Transverse colon (tissue), 3 donors: ENCODE measurements around the gene CFAP53.

Experiments
- POLR2A ChIP-seq: fragments of 450-650 bp; IDR thresholded peaks from one replicate; pipeline ENCODE4 v1.6.1; 2016; ENCODE audit warnings: antibody characterized with exemption, mild to moderate bottlenecking, moderate library complexity
- TF ChIP-seq, protein P1 (sequence below), 5 experiments: fragments of 200-600 bp in 3 of 5; fragments of 450-650 bp in 2 of 5; sonication (generic) in 3 of 5; IDR thresholded peaks; 1 replicate in 2 of 5; 2 replicates in 3 of 5; pipeline ENCODE4 v1.5.1; 2016 to 2017; ENCODE audit warnings: antibody characterized with exemption in 5 of 5, inconsistent platforms in 3 of 5, mild to moderate bottlenecking in 2 of 5, moderate library complexity in 1 of 5

DNA sequence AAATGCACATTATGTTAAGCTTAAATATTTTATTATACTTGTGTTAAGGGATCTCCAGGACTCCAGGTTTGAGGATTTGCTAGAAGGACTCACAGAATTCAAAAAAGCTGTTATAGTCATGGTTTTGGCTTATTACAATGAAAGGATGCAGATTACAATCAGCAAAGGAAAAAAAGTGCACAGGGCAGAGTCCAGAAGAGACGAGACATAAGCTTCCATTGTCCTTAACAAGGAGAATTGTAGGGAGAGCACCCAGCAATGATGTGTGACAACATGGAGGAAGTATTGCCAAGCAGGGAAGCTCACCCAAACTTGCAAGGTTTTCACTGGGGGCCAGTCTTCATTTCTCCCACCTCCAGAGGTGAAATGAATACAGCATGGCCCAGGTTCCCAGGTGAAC lies 58.6 kb downstream of the CFAP53 start:
- no peak for TF ChIP-seq POLR2A
- TF ChIP-seq, protein P1, sequence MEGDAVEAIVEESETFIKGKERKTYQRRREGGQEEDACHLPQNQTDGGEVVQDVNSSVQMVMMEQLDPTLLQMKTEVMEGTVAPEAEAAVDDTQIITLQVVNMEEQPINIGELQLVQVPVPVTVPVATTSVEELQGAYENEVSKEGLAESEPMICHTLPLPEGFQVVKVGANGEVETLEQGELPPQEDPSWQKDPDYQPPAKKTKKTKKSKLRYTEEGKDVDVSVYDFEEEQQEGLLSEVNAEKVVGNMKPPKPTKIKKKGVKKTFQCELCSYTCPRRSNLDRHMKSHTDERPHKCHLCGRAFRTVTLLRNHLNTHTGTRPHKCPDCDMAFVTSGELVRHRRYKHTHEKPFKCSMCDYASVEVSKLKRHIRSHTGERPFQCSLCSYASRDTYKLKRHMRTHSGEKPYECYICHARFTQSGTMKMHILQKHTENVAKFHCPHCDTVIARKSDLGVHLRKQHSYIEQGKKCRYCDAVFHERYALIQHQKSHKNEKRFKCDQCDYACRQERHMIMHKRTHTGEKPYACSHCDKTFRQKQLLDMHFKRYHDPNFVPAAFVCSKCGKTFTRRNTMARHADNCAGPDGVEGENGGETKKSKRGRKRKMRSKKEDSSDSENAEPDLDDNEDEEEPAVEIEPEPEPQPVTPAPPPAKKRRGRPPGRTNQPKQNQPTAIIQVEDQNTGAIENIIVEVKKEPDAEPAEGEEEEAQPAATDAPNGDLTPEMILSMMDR (IDR thresholded peaks at IDR 0.05), result no peak
